Psoas muscle (tissue), 8 donors: ENCODE measurements around the gene SPEN. TPM values are rescaled to one million over a fixed set of nuclear protein-coding genes. Genes with fewer than 3 reads are reported as not detected.

Source experiments
- ATAC-seq, 4 donors: fragments of 200-7000 bp; cut with Tn5 transposase; one replicate each; pipeline ENCODE4 v1.9.1; 2020; ENCODE audit warnings: moderate library complexity in 3 of 4, mild to moderate bottlenecking in 2 of 4
- DNase-seq, 2 donors: peaks; one replicate each; pipeline ENCODE4 v3.0.0-alpha.2; 2020
- H3K27ac ChIP-seq: fragments of 200-600 bp; one replicate; pipeline ENCODE4 v1.8.0; 2022
- H3K27me3 ChIP-seq, 3 donors: fragments of 200-600 bp in 1 of 3; one replicate each; pipeline versions ENCODE4 v1.6.1 to v1.8.0; 2013 to 2022; ENCODE audit warnings: low read length in 2 of 3, mild to moderate bottlenecking in 2 of 3, moderate library complexity in 1 of 3; ENCODE audit not compliant: insufficient read depth in 3 of 3
- H3K36me3 ChIP-seq, 2 donors: fragments of 200-600 bp in 1 of 2; one replicate each; pipeline versions ENCODE4 v1.6.1 to v1.8.0; 2013 to 2022; ENCODE audit warnings: low read depth in 1 of 2, mild to moderate bottlenecking in 1 of 2, moderate library complexity in 1 of 2; ENCODE audit not compliant: insufficient read depth in 1 of 2
- H3K4me1 ChIP-seq: fragments of 200-600 bp; one replicate; pipeline ENCODE4 v1.8.0; 2022
- H3K4me3 ChIP-seq: fragments of 200-600 bp; one replicate; pipeline ENCODE4 v1.8.0; 2022; ENCODE audit warnings: mild to moderate bottlenecking
- H3K9me3 ChIP-seq: fragments of 200-600 bp; one replicate; pipeline ENCODE4 v1.8.0; 2022
- CTCF ChIP-seq: fragments of 200-600 bp; IDR thresholded peaks from one replicate; pipeline ENCODE4 v1.8.0; 2022; ENCODE audit warnings: antibody characterized with exemption
- WGBS, 3 donors: extraction: QIAGEN DNeasy Blood & Tissue Kit; methylation state at CpG; one replicate each; pipeline versions ENCODE4 v1.1.6 to v1.1.7; 2013; 5-methylcytosine and 5-hydroxymethylcytosine counted together
- intact Hi-C, 2 donors: fragments of 100-400 bp; cut with DNase I; formaldehyde crosslinking; loops; one replicate each; pipeline versions ENCODE4 v1.11.0 to v1.14.2; 2022
- polyA plus RNA-seq, 3 donors: library from polyadenylated mRNA; stranded (reverse); fragments of 200-250 nt; gene quantifications; one replicate each; pipeline ENCODE4 v1.2.3, GENCODE V29; 2013
- total RNA-seq, 4 donors: library from RNA; stranded (reverse); fragmentation: NEBNext Ultra II Directional in 2 of 4; extraction: Animal tissue kit (Norgen Biotek cat#: 25700) in 2 of 4; gene quantifications; one replicate each; pipeline versions ENCODE4 v1.2.1 to v1.2.4, GENCODE V29; 2021 to 2023
- donor health status: healthy with polysubstance abuse.
- donor health status: DM: no; HTN: no; CAD: no; lungs with moderate emphysema.
- donor health status: Bipolar disorder and iron deficiency.
- donor health status: healthy.
- donor health status: DM: yes; HTN: yes; CAD: no.
- donor health status: DM: no; HTN: no; CAD: no.
- donor health status: DM: no; HTN: no; CAD: no.
- donor health status: DM: yes; HTN: yes; CAD: no.

The SPEN gene
- total and polyA plus RNA-seq, 7 donors, result 10.2 to 46.5 (median 38.3) TPM

GRCh38 chr1:15950763-15951295 lies 103.3 kb downstream of the SPEN start:
- Histone ChIP-seq H3K27ac (peak overlapping the region; percentile 93), H3K27me3 (no peaks in the 10 kb centered on the region), H3K36me3 (peaks cover 0 to 21% of the 10 kb centered on the region in 2 donors), H3K9me3 (no peaks in the 10 kb centered on the region), H3K4me1 (peaks cover 54% of the 10 kb centered on the region), H3K4me3 (no peak overlapping the region)
- 44 to 56% (median 51%) methylated on average over 10 of the region's 10 CpGs for WGBS, 3 donors
- no peak for TF ChIP-seq CTCF
- intact Hi-C loops, result loop anchor here in 1 of 2 donors (2.0 kb wide), 1 partner anchor 24 kb away; no protein-coding TSS in a partner anchor
- ATAC-seq, result no peak
- DNase-seq, result peak in 1 of 2 donors; percentile 68

GRCh38 chr1:15951341-15952153 lies 104.0 kb downstream of the SPEN start:
- DNase-seq, result no peak
- H3K27ac ChIP-seq, result peak overlapping the region; percentile 27

GRCh38 chr1:15952317-15953258 lies 105.1 kb downstream of the SPEN start:
- no peak for ATAC-seq
- intact Hi-C loops, result no loop called here
- DNase-seq, result no peak
- TF ChIP-seq CTCF, result no peak
- H3K4me3 ChIP-seq, result no peak overlapping the region
- peaks cover 61% of the 10 kb centered on the region for H3K4me1 ChIP-seq
- no peaks in the 10 kb centered on the region for H3K9me3 ChIP-seq
- 69 to 72% (median 70%) methylated on average over 27 of the region's 27 CpGs for WGBS, 3 donors
- H3K27ac ChIP-seq, result no peak overlapping the region
- no peaks in the 10 kb centered on the region for H3K27me3 ChIP-seq
- peaks cover 0 to 5% of the 10 kb centered on the region in 2 donors for H3K36me3 ChIP-seq

More at GRCh38 chr1:15951341-15952153, 104.0 kb downstream of the SPEN start:
- intact Hi-C loops, result loop anchor here in 1 of 2 donors (2.0 kb wide), 1 partner anchor 23 kb away; no protein-coding TSS in a partner anchor
- Histone ChIP-seq H3K4me3 (no peak overlapping the region), H3K9me3 (no peaks in the 10 kb centered on the region), H3K36me3 (peaks cover 0 to 14% of the 10 kb centered on the region in 2 donors), H3K4me1 (peaks cover 61% of the 10 kb centered on the region), H3K27me3 (no peaks in the 10 kb centered on the region)
- no peak for TF ChIP-seq CTCF
- ATAC-seq, result no peak
- WGBS, 3 donors, result 70 to 76% (median 72%) methylated on average over 23 of the region's 23 CpGs

GRCh38 chr1:15953294-15953771 lies 105.8 kb downstream of the SPEN start:
- Histone ChIP-seq H3K4me1 (peaks cover 63% of the 10 kb centered on the region), H3K27me3 (no peaks in the 10 kb centered on the region), H3K4me3 (no peak overlapping the region), H3K36me3 (no peaks in the 10 kb centered on the region), H3K9me3 (no peaks in the 10 kb centered on the region), H3K27ac (no peak overlapping the region)
- TF ChIP-seq CTCF, result no peak
- no peak for ATAC-seq
- DNase-seq, result no peak
- 40 to 59% (median 47%) methylated on average over 11 of the region's 11 CpGs for WGBS, 3 donors
- intact Hi-C loops, result no loop called here
